ENCODE measurements around the gene PLXNB3. TPM values are rescaled to one million over a fixed set of nuclear protein-coding genes. Genes with fewer than 3 reads are reported as not detected.

Gene PLXNB3
- total RNA-seq, 2 experiments from 2014 or later = 1.3 to 2.1 TPM

DNA sequence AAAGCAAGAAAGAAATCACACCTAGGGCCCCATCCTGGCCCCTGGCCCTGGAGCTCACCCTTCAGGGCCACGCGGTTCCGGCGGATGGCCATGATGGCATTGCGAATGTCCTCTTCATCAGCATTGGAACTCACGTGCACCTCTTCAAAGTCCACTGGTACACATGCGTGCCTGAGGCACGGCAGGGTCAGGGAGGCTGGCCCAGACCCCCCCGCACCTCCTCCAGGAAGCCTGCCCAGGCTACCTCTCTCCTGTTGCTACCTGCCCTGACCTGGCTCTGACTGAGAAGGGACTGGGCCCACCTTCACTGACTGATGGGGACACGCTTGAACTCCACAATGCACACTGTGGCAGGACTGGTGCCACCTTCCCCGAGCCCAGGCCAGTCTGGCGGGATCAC lies 25.6 kb downstream of the PLXNB3 start:
- no peaks in the 10 kb centered on the region for H3K27me3 Mint-ChIP-seq
- H3K9me3 Mint-ChIP-seq = no peaks in the 10 kb centered on the region
- H3K4me1 Mint-ChIP-seq = peaks cover 5% of the 10 kb centered on the region
- DNase-seq (no peak), ATAC-seq (ENCODE audit: low read depth) (no peak)
- no peak overlapping the region for H3K4me3 Mint-ChIP-seq
- H3K36me3 Mint-ChIP-seq = peaks cover 4% of the 10 kb centered on the region
- no peak overlapping the region for H3K27ac Mint-ChIP-seq
- POLR2A ChIA-PET = no interaction called here

DNA sequence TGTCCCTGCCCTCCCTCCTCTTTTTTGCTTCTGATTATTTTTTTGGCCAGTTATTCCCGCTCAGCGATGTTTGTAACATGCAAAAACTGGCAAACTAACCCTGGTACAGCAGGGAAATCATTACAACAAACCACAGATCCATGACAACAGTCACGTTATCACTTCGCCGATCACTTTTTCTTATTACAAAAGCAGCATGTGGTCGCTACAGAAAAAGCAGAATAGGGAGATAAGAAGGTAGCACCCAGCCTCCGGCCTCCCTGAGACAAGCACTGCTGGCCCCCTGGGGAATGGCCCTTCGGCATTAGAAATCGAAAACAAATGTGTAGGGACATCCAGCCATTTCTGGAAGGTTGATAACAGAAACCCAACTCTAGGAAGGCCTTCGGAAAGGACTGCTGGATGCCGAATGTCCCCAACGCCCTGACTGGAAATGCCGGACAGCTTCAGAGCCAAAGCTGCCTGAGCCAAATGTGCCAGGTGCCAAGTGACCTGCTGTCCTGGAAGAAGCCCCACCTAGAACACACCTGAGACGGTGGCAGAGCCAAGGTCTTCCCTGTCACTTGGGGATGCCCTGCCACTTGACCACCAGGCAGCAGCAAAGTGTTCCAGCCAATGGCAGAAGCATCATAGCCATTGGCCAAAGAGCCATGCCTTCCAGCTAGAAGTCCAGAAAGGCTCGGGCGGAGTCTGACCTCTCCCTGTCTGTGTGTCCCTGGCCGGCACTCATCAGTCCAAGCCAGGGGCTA lies 27.2 kb downstream of the PLXNB3 start:
- H3K27me3 Mint-ChIP-seq = no peaks in the 10 kb centered on the region
- H3K27ac Mint-ChIP-seq = no peak overlapping the region
- no peaks in the 10 kb centered on the region for H3K9me3 Mint-ChIP-seq
- DNase-seq = no peak
- H3K4me1 Mint-ChIP-seq = peaks cover 10% of the 10 kb centered on the region
- H3K4me3 Mint-ChIP-seq = no peak overlapping the region
- peaks cover 7% of the 10 kb centered on the region for H3K36me3 Mint-ChIP-seq
- POLR2A ChIA-PET = no interaction called here
- no peak for ATAC-seq (ENCODE audit: low read depth)

DNA sequence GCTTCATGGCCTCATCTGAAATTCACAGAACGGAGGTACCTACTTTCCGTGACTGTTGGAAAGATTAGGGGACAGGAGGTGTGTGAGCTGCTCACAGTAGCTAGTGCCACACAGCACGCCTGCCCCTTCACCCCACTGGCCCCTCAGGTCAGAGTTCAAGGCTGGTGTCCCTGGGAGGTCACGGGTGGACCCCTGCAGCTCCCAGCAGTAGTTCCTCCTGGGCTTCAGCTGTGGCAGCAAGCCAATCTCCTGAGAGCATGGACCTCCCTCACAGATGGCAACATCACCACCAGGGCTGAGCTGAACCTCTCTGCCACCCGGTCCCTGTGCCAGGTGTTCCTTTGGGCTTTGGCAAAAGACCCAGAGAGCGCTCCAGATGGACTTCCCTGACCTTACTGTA lies 28.3 kb downstream of the PLXNB3 start:
- no peaks in the 10 kb centered on the region for H3K9me3 Mint-ChIP-seq
- no peak for DNase-seq
- H3K27me3 Mint-ChIP-seq = no peaks in the 10 kb centered on the region
- POLR2A ChIA-PET = no interaction called here
- H3K4me3 Mint-ChIP-seq = no peak overlapping the region
- H3K36me3 Mint-ChIP-seq = peaks cover 8% of the 10 kb centered on the region
- H3K4me1 Mint-ChIP-seq = peaks cover 12% of the 10 kb centered on the region
- no peak for ATAC-seq (ENCODE audit: low read depth)
- H3K27ac Mint-ChIP-seq = no peak overlapping the region

DNA sequence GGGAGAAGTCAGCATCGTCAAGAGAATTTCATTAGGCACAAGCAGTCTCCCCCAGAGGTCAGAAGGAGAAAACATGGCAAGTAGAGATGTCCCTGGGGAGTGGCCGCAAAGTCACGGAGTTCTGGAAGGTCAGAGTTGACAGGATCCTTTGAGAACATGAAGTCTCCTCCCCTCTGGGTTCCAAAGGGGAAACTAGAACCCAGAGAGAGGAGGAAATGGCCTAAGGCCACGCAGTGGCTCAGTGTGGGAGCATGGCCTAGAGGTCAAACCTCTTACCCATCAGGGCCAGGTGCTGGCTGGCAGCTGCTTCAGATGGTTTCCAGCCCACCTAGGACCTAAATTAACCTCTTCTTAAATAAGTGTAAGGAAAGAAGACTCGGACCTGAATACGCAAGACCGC lies 29.2 kb downstream of the PLXNB3 start:
- no peak for DNase-seq
- Mint-ChIP-seq H3K4me1 (peaks cover 12% of the 10 kb centered on the region), H3K36me3 (peaks cover 11% of the 10 kb centered on the region), H3K9me3 (no peaks in the 10 kb centered on the region), H3K27me3 (no peaks in the 10 kb centered on the region), H3K4me3 (peak overlapping the region; percentile 95), H3K27ac (peak overlapping the region; percentile 94)
- POLR2A ChIA-PET = no interaction called here
- no peak for ATAC-seq (ENCODE audit: low read depth)

DNA sequence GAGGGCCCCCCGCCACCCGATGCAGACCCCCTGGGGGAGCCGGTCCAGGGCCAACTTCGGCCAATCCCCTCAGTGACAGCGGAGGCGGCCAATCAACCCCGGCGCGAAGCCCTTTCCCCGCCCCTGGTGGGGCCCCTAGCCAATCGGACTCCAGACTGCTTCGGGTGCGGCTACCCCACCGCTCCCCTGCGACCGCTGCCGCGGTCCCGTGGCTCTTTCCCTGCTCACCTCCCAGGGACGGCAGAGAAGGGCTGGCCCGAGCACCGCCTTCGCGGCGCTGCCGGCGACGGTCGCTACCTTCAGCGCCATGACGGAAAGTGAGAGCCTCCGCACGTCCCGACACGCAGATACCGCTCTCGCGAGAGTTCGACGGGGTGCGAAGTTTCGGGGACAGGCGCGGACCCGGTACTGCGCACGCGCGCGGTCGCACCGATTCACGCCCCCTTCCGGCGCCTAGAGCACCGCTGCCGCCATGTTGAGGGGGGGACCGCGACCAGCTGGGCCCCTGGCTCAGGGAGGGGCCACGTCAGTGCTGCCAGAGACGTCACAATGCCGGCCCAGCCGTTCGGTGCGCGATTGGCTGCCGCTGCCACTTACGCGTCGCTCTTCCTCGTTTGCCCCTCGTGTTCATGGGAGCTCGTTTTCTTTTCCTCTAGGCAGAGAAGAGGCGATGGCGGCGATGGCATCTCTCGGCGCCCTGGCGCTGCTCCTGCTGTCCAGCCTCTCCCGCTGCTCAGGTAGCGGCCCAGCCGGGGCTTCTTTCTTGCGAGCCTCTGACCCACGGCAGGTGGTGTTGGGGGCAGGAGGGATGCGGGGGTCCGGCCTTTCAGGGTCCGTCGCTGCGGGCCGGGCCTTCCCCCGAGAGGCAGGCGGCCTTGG lies 30.2 kb downstream of the PLXNB3 start, which contains the start of the genes IDH3G and SSR4:
IDH3G (minus strand) TSS at position 358 of the 879 bp plus-strand sequence; CDS start at position 309, 49 bp downstream.
SSR4 (plus strand) TSS at position 651 of the 879 bp plus-strand sequence; CDS start at position 671, 20 bp downstream.
- H3K4me1 Mint-ChIP-seq = peaks cover 12% of the 10 kb centered on the region
- no peaks in the 10 kb centered on the region for H3K9me3 Mint-ChIP-seq
- POLR2A ChIA-PET = interaction anchor here (0.6 to 1.5 kb wide), 3 partner anchors 35 to 131 kb away, joined by 3 to 12 read pairs (median 3); partner anchors contain the start of gene ARHGAP4
- peaks cover 10% of the 10 kb centered on the region for H3K36me3 Mint-ChIP-seq
- H3K27me3 Mint-ChIP-seq = no peaks in the 10 kb centered on the region
- H3K4me3 Mint-ChIP-seq = peak within 1 kb of the TSS; percentile 95
- H3K27ac Mint-ChIP-seq = peak within 1 kb of the TSS; percentile 94
- ATAC-seq (ENCODE audit: low read depth) = peak; percentile 93
- DNase-seq = peak; percentile 94

DNA sequence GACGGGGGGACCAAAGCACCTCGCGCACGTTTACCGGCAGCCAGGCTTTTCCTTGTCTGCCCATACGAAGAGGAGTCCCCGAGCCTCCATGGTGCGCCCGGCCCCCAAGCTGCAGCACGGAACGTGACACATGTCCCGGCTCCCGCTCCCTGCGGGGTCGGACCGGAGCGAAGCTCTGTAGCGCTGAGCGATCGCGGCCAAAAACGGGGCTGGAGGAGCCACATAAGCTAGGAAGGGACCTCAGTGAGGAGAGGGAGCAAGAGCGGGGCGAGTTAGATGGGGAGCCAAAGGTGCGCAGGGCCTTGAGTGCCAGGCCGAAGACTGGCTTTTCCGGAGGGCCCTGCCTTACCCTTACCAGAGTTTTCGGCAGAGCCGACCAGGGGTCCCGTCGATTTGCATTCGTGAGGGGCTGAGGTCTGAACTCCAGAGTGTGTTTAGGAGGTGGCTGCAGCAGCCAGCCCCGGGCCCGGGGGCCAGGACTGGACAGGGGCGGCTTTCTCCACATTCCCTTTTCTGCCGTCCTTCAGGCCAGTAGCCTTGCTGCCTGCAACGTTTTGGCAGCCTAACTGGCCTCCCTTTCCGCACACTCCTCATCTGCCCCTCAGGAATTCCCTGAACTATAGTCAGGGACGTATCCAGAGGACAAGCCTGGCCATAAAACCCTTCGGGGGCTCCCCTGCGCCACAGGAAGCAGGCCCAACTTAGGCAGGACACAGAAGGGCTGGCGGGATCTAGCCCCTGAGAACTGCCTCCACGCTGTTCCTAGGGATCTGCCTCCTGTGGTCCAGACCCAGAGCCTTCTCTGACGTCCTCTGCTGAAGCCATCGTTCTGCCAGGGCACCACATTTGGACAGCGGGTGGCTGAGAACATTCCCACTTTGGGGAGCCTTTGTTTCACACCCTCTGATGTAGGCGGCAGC lies 31.1 kb downstream of the PLXNB3 start:
- peaks cover 8% of the 10 kb centered on the region for H3K36me3 Mint-ChIP-seq
- no peak for ATAC-seq (ENCODE audit: low read depth)
- DNase-seq = peak; percentile 45
- POLR2A ChIA-PET = interaction anchor here (0.5 to 1.5 kb wide), 4 partner anchors 35 to 131 kb away, joined by 3 to 12 read pairs (median 3); partner anchors contain the start of gene ARHGAP4
- H3K27ac Mint-ChIP-seq = peak overlapping the region; percentile 88
- peak overlapping the region; percentile 95 for H3K4me3 Mint-ChIP-seq
- H3K27me3 Mint-ChIP-seq = no peaks in the 10 kb centered on the region
- peaks cover 12% of the 10 kb centered on the region for H3K4me1 Mint-ChIP-seq
- H3K9me3 Mint-ChIP-seq = no peaks in the 10 kb centered on the region

DNA sequence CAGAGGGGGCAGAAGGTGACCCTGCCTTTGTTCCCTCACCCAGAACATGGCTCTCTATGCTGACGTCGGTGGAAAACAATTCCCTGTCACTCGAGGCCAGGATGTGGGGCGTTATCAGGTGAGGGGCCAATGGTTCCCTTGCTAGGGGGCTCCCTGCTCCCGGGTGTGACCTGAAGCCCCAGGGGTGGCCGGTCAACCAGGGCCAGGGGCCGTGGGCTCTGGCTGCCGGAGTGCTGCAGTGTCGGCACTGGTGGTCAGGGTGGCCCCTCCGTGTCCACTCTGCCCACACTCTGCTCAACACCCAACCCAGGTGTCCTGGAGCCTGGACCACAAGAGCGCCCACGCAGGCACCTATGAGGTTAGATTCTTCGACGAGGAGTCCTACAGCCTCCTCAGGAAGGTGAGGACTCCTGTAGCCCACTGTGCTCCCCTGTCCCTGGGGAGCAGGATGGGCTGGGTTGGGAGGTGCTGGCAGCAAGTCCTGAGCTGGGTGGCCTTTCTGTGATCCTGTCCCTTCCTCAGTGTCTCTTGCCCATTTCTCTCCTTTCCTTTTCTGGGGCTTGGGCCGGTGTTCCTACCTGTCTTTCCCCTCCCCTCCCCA lies 33.5 kb downstream of the PLXNB3 start:
- H3K4me1 Mint-ChIP-seq = peaks cover 9% of the 10 kb centered on the region
- no peak overlapping the region for H3K27ac Mint-ChIP-seq
- H3K36me3 Mint-ChIP-seq = peaks cover 8% of the 10 kb centered on the region
- no peak overlapping the region for H3K4me3 Mint-ChIP-seq
- no peak for ATAC-seq (ENCODE audit: low read depth)
- no peaks in the 10 kb centered on the region for H3K27me3 Mint-ChIP-seq
- POLR2A ChIA-PET = no interaction called here
- DNase-seq = no peak
- no peaks in the 10 kb centered on the region for H3K9me3 Mint-ChIP-seq

DNA sequence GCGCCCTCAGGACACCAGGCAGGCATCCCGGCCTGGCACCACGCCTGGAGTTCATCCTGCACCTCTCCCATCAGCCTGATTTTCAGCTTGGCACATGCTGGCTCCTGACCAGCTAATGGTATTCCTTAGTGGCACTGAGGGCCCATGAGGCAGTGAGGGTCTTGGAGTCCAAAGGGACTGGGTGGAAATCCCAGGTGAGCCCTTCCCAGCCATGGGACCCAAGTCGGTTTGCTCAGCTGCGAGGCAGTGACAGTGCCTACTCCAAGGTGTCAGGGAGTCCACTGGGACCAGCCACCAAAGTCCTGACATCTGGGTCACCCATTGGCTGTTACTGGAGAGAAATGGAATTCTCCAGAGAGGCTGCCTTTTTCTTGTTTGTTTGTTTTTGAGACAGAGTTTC lies 35.3 kb downstream of the PLXNB3 start:
- no peaks in the 10 kb centered on the region for H3K27me3 Mint-ChIP-seq
- POLR2A ChIA-PET = no interaction called here
- peaks cover 7% of the 10 kb centered on the region for H3K36me3 Mint-ChIP-seq
- peaks cover 6% of the 10 kb centered on the region for H3K4me1 Mint-ChIP-seq
- no peak overlapping the region for H3K27ac Mint-ChIP-seq
- no peaks in the 10 kb centered on the region for H3K9me3 Mint-ChIP-seq
- ATAC-seq (ENCODE audit: low read depth) (no peak), DNase-seq (no peak)
- H3K4me3 Mint-ChIP-seq = no peak overlapping the region

DNA sequence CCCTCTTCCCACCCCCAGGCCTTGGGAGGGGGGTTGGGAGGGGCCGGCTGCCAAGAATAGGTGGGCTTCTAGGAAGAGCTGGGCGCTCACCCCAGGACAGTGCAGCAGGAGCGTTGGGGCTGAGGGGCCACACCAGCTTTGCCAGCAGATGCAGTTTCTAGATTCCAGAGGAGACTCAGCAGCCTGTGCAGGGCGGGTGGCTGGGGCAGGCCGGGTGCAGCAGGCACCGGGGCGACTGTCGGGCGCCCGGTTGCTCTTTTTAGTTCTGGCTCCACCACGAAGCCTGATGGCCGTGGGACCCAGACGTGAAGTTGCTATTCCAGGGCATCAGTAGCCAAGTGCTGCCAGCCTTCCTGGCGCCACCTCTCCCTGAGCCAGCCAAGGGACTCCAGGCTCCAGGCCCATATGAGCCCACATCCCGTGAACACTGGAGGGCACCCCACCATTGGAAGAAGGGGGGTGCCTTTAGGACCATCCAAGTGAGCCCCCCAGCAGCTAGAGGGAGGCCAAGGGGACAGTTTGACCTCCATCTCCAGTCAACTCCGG lies 36.2 kb downstream of the PLXNB3 start:
- Mint-ChIP-seq H3K9me3 (no peaks in the 10 kb centered on the region), H3K27me3 (no peaks in the 10 kb centered on the region), H3K27ac (no peak overlapping the region), H3K36me3 (peaks cover 7% of the 10 kb centered on the region), H3K4me3 (no peak overlapping the region), H3K4me1 (peaks cover 6% of the 10 kb centered on the region)
- POLR2A ChIA-PET = no interaction called here
- ATAC-seq (ENCODE audit: low read depth) (no peak), DNase-seq (no peak)

DNA sequence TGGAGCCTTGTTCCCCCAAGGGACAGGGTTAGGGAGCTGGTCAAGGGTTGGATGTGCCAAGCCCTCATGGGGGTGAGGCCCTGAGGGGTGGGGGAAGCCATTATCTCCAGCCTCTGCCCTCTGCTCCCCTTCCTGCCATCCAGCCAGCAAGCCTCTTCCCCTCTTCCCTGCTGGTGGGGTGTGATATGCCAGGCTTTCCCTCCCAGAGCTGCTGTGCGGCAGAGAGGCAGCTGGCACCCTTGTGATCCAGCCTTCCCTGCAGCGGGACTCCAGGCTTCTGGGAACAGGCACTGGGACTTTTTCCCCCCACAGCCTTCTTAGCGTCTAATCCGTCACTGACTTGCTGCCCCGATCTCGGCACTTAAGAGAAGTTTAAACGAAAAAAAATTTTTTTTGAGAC lies 36.7 kb downstream of the PLXNB3 start:
- no peak for DNase-seq
- Mint-ChIP-seq H3K36me3 (peaks cover 7% of the 10 kb centered on the region), H3K27me3 (no peaks in the 10 kb centered on the region), H3K4me3 (no peak overlapping the region), H3K4me1 (peaks cover 6% of the 10 kb centered on the region), H3K27ac (no peak overlapping the region), H3K9me3 (no peaks in the 10 kb centered on the region)
- POLR2A ChIA-PET = no interaction called here
- no peak for ATAC-seq (ENCODE audit: low read depth)

DNA sequence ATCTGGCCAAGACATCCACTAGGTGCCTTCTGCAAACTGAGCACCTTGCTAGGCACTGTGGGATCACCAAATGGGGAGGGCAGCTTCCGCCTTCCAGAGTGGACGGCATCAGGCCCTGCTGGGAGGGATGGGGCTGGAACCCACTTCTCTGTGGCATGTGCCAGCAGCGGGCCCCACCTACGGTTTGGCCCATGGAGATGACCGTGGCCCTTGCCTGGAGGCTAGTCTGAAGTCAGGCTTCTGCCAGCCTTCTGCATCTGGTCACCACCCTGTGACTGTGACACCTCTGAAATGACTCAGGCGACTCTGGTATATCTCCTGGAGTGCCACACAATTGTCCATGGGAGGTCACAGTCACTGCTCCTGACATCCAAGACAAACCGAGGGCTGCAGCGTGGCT lies 37.6 kb downstream of the PLXNB3 start:
- ATAC-seq (ENCODE audit: low read depth) = no peak
- H3K27ac Mint-ChIP-seq = no peak overlapping the region

DNA sequence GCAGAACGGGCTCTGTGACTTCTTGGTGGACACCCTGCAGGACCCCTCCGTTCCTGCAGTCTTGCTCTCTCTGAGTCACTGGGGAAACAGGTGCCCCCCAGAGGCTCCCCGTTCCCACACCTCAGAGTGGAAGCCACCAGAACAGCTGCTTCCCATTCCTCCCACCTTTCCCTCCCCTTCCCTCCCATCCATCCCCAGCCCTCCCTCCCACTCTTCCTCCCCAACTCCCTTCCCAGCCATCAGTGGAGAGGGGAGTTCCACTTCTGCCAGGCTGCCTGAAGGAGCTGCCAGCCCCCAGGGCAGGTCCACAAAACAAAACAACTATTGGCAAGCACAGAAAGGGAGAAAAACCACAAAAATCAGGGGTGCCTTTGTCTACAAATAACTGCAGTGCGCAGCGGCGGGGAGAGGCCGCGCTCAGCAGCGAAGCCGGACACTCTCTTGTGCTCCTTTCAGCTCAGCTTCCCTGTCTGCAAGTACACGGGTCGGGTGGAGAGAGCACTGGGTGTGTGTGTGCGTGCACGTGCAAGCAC lies 38.5 kb downstream of the PLXNB3 start:
- H3K4me3 Mint-ChIP-seq = no peak overlapping the region
- H3K9me3 Mint-ChIP-seq = no peaks in the 10 kb centered on the region
- no peaks in the 10 kb centered on the region for H3K27me3 Mint-ChIP-seq
- peaks cover 3% of the 10 kb centered on the region for H3K36me3 Mint-ChIP-seq
- ATAC-seq (ENCODE audit: low read depth) (no peak), DNase-seq (no peak)
- no peak overlapping the region for H3K27ac Mint-ChIP-seq
- POLR2A ChIA-PET = no interaction called here
- H3K4me1 Mint-ChIP-seq = no peaks in the 10 kb centered on the region

More for the DNA sequence above, 37.6 kb downstream of the PLXNB3 start:
- no peaks in the 10 kb centered on the region for H3K27me3 Mint-ChIP-seq
- no peak for DNase-seq
- no peaks in the 10 kb centered on the region for H3K4me1 Mint-ChIP-seq
- POLR2A ChIA-PET = no interaction called here
- H3K4me3 Mint-ChIP-seq = no peak overlapping the region
- no peaks in the 10 kb centered on the region for H3K9me3 Mint-ChIP-seq
- peaks cover 3% of the 10 kb centered on the region for H3K36me3 Mint-ChIP-seq

All from activated naive CD8-positive, alpha-beta T cell treated with anti-CD3 and anti-CD28 coated beads, Interleukin-2, amount 10 ng/mL, durations not matched to agents 7 days and 5 days (primary cell).